Stimulated activated CD8-positive, alpha-beta memory T cell treated with anti-CD3 and anti-CD28 coated beads, Interleukin-7, amount 100 ng/mL, for 1 hour (primary cell): ENCODE results near the gene FADS1.

Experiments used
- DNase-seq, 2 donors: peaks; one replicate each; pipeline ENCODE4 v3.0.0-alpha.2; 2020; ENCODE audit warnings: low read depth in 2 of 2

FADS1 gene

DNA sequence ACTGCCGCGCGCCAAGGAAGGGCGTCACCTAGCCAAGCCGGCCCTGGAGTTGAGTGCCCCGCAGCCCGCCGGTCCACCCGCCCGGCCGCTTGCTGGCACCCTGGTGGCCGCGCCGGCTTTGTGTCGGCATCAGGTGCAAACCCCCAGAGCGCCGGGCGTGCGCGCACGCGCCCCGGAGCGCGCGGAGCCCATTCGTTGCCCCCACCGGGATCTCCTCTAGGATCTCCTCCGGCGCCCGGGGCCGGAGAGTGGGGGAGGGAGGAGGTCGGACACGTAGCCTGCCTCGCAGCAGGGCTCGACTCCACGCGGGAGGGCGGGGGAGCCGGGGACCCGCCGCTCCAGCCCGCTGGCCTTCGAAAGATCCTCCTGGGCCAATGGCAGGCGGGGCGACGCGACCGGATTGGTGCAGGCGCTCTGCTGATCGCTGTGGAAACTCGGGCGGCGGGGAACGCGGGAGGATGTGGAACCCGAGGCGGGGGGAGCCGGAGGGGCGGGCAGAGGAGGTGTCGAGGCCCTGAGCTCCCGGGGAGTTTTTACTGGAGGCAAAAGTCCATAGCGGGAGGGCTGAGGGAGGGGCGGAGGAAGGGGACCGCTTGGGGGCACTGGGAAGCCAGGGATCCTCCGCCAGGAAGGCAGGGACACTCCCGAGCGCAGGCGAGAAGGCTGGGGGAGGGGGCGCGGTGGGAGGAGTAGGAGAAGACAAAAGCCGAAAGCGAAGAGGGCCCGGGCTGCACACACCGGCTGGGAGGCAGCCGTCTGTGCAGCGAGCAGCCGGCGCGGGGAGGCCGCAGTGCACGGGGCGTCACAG is 11.0 kb upstream of the FADS1 start, which contains the start of gene FADS2:
Gene FADS2 (plus strand): TSS at position 730 of the 808 bp plus-strand sequence. CDS start 91 bp downstream, outside the sequence.
- DNase-seq = peak; percentile 31 to 44

DNA sequence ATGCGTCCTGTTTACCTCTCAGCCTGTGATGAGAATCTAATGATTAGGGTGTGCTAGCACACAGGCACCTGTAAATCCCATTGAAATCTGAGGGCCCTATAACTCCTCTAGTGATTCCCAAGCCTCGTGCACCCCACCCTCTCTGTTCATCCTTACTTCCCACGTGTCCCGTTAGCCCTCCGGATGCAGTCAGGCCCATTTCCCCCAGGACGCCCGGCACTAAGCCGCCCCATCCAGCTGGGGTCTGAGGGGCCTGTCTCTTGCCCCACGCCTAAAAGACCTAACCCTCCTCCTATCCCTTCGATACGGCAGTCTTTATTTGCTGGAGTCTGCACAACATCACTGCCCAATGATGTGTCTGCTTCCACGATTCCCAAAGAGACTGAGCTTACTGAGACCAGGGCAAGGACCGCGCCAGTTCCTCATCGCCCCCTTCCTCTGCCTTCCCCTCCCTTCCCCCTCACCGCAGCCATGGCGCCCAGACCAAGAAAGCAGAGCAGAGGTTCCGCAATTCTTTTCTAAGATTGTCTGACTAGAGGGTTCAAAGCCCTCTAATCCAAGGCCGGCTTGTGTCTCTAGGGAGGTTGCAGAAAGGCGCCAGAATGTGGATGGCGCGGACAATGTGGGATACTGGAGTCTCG is 10.2 kb upstream of the FADS1 start:
- DNase-seq = no peak

- no peak for DNase-seq
Observed at GRCh38 chr11:61820174-61820573, 3.4 kb upstream of the FADS1 start.

- DNase-seq = no peak
Observed at GRCh38 chr11:61817471-61818202, 834 bp upstream of the FADS1 start.

- no peak for DNase-seq
Observed at GRCh38 chr11:61815790-61816735, 740 bp downstream of the FADS1 start.

GRCh38 chr11:61814958-61815789 is 1.6 kb downstream of the FADS1 start:
- no peak for DNase-seq

DNA sequence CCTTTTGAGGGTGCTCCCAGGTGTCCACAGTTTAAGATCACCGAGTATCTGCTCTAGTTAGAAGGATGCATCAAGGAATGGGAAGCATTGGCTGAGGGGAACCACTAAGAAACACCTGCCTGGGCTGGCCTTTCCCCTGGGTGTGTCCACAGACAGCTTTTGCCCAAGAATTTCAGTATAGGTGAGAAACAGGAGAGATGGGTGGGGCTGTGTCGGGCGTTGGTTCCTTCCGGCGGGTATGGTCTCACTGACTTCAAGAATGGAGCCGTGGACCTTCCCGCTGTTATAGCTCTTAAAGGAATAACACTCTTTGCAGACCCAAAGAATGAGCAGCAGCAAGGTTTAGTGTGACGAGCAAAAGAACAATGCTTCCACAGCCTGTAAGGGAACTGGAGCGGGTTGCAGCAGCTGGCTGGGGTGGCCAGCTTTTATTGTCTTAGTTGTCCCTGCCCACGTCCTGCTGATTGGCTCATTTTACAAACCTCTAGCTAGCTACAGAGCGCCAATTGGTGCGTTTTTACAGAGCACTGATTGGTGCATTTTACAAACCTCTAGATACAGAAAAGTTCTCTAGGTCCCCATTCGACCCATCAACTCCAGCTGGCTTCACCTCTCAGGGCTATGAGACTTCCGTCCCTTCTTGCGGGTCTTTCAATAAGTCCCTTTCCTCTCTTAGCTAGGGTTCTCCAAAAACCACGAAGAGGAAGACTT is 2.4 kb downstream of the FADS1 start:
- no peak for DNase-seq

- DNase-seq = no peak
Observed at GRCh38 chr11:61812736-61813411, 3.9 kb downstream of the FADS1 start.

GRCh38 chr11:61811831-61812230 is 5.0 kb downstream of the FADS1 start:
- no peak for DNase-seq

DNA sequence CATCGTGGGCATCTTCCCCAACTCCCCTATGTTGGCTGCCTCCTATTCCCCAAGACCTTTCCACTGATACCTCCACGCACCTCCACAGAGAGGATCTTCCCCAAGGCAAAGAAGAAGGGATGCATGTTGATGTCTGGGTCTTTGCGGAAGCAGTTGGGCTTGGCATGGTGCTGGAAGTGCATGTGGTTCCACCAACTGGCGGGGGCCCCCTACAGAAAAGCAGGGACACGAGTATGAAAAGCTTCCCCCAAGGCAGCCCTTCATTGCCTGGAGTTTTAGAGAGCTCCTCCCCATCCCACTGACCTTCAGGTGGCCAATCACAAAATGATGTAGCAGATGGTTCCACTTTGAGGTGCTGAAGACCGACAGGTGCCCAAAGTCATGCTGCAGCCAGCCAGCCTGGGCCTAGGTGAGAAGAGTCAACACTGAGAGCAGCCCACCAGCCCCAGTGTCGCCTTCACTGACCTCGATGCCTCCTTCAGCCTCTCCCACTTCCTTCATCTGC is 6.1 kb downstream of the FADS1 start:
- no peak for DNase-seq

GRCh38 chr11:61806785-61807184 is 10.0 kb downstream of the FADS1 start:
- no peak for DNase-seq

DNA sequence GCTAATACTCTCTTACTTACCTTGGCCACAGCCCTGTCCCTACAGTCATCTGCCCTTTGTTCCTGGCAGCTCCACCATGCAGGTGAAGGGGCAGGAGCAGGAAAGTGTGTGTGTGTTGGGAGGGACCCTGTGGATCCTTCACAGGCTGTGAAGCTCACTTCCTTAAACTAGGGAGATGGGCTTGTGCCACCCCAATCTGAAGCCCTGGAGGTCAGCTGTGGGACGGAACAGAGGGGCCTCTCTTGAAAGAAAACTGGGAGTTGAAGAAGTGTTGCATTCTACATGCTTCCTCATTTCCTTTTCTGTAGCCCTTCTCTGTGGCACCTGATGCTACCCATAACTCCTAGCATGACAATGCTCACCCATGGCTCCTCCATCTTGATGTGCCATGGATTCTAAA is 11.7 kb downstream of the FADS1 start:
- DNase-seq = no peak

- no peak for DNase-seq
Observed at GRCh38 chr11:61803889-61804647, 12.7 kb downstream of the FADS1 start.

DNA sequence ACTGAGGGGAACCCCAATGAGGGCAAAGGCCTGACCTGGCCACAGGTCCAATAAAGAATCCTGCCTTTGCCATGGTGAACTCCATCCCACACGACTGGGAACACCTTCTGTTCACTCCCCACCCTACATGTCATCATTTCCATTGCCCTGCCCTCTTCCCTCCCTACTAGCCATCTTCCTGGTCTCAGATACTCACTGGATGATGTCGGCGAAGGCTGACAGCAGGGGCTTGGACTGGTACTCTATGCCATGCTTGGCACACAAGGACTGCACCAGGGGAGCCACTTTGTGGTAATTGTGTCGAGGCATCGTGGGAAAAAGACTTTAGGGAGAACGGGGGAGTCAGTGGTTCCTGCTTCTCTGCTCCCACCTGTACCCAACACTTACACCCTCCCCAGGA is 14.2 kb downstream of the FADS1 start:
- no peak for DNase-seq

- no peak for DNase-seq
Observed at GRCh38 chr11:61800331-61801281, 16.2 kb downstream of the FADS1 start.

DNA sequence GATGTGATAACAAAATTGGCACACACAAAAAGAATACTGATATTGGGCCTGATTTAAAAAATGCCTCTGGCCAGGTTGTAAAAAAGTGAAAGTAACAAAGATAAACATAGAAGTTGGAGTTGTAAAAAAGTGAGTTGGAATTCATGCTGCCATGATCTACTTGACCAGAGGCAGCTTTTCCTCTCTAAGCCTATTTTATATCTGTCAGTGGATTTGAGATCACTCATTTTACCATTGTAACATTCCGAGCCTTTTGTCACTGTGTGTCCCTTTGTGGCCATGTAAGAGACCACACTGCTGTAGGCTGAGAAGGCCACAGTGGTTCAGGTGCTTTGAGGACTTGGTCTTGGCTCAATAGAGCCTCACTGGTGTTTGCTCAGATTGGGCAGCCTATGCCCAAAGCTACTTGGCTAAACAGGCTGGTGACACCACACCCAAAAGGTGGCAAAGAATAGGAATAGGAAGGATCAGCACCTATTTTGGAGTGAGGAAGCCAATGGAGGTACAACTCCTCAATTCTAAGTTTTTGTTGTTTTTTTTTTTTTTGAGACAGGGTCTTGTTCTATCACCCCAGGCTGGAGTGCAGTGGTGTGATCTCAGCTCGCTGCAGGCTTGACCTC is 17.0 kb downstream of the FADS1 start:
- DNase-seq = no peak
